ENCODE data around the gene SVEP1.
"Not testable (repeated sequence)": the region's sequence is repeated elsewhere in the genome, so short reads cannot be mapped to it uniquely, and the experiment has no call there.

GRCh38 chr9:110614576-110614975 is 35.0 kb upstream of the SVEP1 start:
- not testable (repeated sequence) for TF ChIP-seq CTCF (IDR thresholded peaks at IDR 0.05); EZH2 (IDR thresholded peaks at IDR 0.05; ENCODE audit: borderline replicate concordance, insufficient read depth, low read depth, low read length, poor library complexity, severe bottlenecking)

Data from B cell (primary cell).